ENCODE measurements around the gene FRMD6.
"Not testable (repeated sequence)": the region's sequence is repeated elsewhere in the genome, so short reads cannot be mapped to it uniquely, and the experiment has no call there.

The FRMD6 gene

GRCh38 chr14:51743588-51744000, 91.9 kb downstream of the FRMD6 start:
- H3K4me2 ChIP-seq (ENCODE audit: low read length) = no peak overlapping the region
- no peaks in the 10 kb centered on the region for H3K4me1 ChIP-seq (ENCODE audit: control insufficient read depth, low read length)
- H3K4me3 ChIP-seq (ENCODE audit: low read length) = no peak overlapping the region
- H4K20me1 ChIP-seq (ENCODE audit: control insufficient read depth, insufficient read depth, low read depth, low read length) = no peaks in the 10 kb centered on the region
- TF ChIP-seq CTCF (IDR thresholded peaks at IDR 0.05; ENCODE audit: low read depth, low read length, poor library complexity, severe bottlenecking) (no peak), EZH2phosphoT487 (IDR thresholded peaks at IDR 0.05; ENCODE audit: borderline replicate concordance, low read length) (no peak)
- H3K9me3 ChIP-seq (ENCODE audit: control insufficient read depth, insufficient read depth, low read length) = no peaks in the 10 kb centered on the region
- no peak overlapping the region for H3K27ac ChIP-seq (ENCODE audit: low read depth, low read length)
- H3K36me3 ChIP-seq (ENCODE audit: control insufficient read depth, low read length) = no peaks in the 10 kb centered on the region
- H3F3A ChIP-seq (ENCODE audit: control insufficient read depth, insufficient read depth) = no peaks in the 10 kb centered on the region
- H3K27me3 ChIP-seq (ENCODE audit: control insufficient read depth, low read length) = no peaks in the 10 kb centered on the region
- no peaks in the 10 kb centered on the region for H3K79me2 ChIP-seq (ENCODE audit: control insufficient read depth, low read length)
- H3K9me2 ChIP-seq (replicated peaks; ENCODE audit: control insufficient read depth, low read length) = no peaks in the 10 kb centered on the region

- H3K79me2 ChIP-seq (ENCODE audit: control insufficient read depth, low read length) = no peaks in the 10 kb centered on the region
- no peaks in the 10 kb centered on the region for H3K4me1 ChIP-seq (ENCODE audit: control insufficient read depth, low read length)
- H3K4me2 ChIP-seq (ENCODE audit: low read length) = no peak overlapping the region
- H3K27ac ChIP-seq (ENCODE audit: low read depth, low read length) = no peak overlapping the region
- TF ChIP-seq CTCF (IDR thresholded peaks at IDR 0.05; ENCODE audit: low read depth, low read length, poor library complexity, severe bottlenecking) (no peak), EZH2phosphoT487 (IDR thresholded peaks at IDR 0.05; ENCODE audit: borderline replicate concordance, low read length) (no peak)
- H3K9me3 ChIP-seq (ENCODE audit: control insufficient read depth, insufficient read depth, low read length) = no peaks in the 10 kb centered on the region
- no peak overlapping the region for H3K4me3 ChIP-seq (ENCODE audit: low read length)
- no peaks in the 10 kb centered on the region for H4K20me1 ChIP-seq (ENCODE audit: control insufficient read depth, insufficient read depth, low read depth, low read length)
- no peaks in the 10 kb centered on the region for H3K36me3 ChIP-seq (ENCODE audit: control insufficient read depth, low read length)
- no peaks in the 10 kb centered on the region for H3K9me2 ChIP-seq (replicated peaks; ENCODE audit: control insufficient read depth, low read length)
- H3K27me3 ChIP-seq (ENCODE audit: control insufficient read depth, low read length) = no peaks in the 10 kb centered on the region
- no peaks in the 10 kb centered on the region for H3F3A ChIP-seq (ENCODE audit: control insufficient read depth, insufficient read depth)
Measured at GRCh38 chr14:51744372-51745130, 92.8 kb downstream of the FRMD6 start.

- H3K9me2 ChIP-seq (replicated peaks; ENCODE audit: control insufficient read depth, low read length); H3K9me3 ChIP-seq (ENCODE audit: control insufficient read depth, insufficient read depth, low read length); H3K4me3 ChIP-seq (ENCODE audit: low read length); H3K79me2 ChIP-seq (ENCODE audit: control insufficient read depth, low read length); H4K20me1 ChIP-seq (ENCODE audit: control insufficient read depth, insufficient read depth, low read depth, low read length); H3K36me3 ChIP-seq (ENCODE audit: control insufficient read depth, low read length); H3F3A ChIP-seq (ENCODE audit: control insufficient read depth, insufficient read depth); H3K27me3 ChIP-seq (ENCODE audit: control insufficient read depth, low read length); H3K27ac ChIP-seq (ENCODE audit: low read depth, low read length); H3K4me1 ChIP-seq (ENCODE audit: control insufficient read depth, low read length); H3K4me2 ChIP-seq (ENCODE audit: low read length): not testable (repeated sequence)
Measured at GRCh38 chr14:51746823-51747222, 95.1 kb downstream of the FRMD6 start.

- Histone ChIP-seq H3F3A (ENCODE audit: control insufficient read depth, insufficient read depth) (no peaks in the 10 kb centered on the region), H3K4me1 (ENCODE audit: control insufficient read depth, low read length) (no peaks in the 10 kb centered on the region), H3K79me2 (ENCODE audit: control insufficient read depth, low read length) (no peaks in the 10 kb centered on the region), H3K4me3 (ENCODE audit: low read length) (no peak overlapping the region), H3K36me3 (ENCODE audit: control insufficient read depth, low read length) (no peaks in the 10 kb centered on the region), H3K27me3 (ENCODE audit: control insufficient read depth, low read length) (no peaks in the 10 kb centered on the region), H3K9me2 (replicated peaks; ENCODE audit: control insufficient read depth, low read length) (no peaks in the 10 kb centered on the region), H3K4me2 (ENCODE audit: low read length) (no peak overlapping the region), H3K9me3 (ENCODE audit: control insufficient read depth, insufficient read depth, low read length) (no peaks in the 10 kb centered on the region), H4K20me1 (ENCODE audit: control insufficient read depth, insufficient read depth, low read depth, low read length) (no peaks in the 10 kb centered on the region), H3K27ac (ENCODE audit: low read depth, low read length) (no peak overlapping the region)
- TF ChIP-seq CTCF (IDR thresholded peaks at IDR 0.05; ENCODE audit: low read depth, low read length, poor library complexity, severe bottlenecking) (no peak), EZH2phosphoT487 (IDR thresholded peaks at IDR 0.05; ENCODE audit: borderline replicate concordance, low read length) (no peak)
Measured at GRCh38 chr14:51750542-51750941, 98.8 kb downstream of the FRMD6 start.

- H3K27me3 ChIP-seq (ENCODE audit: control insufficient read depth, low read length); H3K4me3 ChIP-seq (ENCODE audit: low read length); H3K27ac ChIP-seq (ENCODE audit: low read depth, low read length); H3K4me1 ChIP-seq (ENCODE audit: control insufficient read depth, low read length); H3K36me3 ChIP-seq (ENCODE audit: control insufficient read depth, low read length); H3K9me3 ChIP-seq (ENCODE audit: control insufficient read depth, insufficient read depth, low read length); H3K9me2 ChIP-seq (replicated peaks; ENCODE audit: control insufficient read depth, low read length); H3K79me2 ChIP-seq (ENCODE audit: control insufficient read depth, low read length); H4K20me1 ChIP-seq (ENCODE audit: control insufficient read depth, insufficient read depth, low read depth, low read length); H3K4me2 ChIP-seq (ENCODE audit: low read length); H3F3A ChIP-seq (ENCODE audit: control insufficient read depth, insufficient read depth): not testable (repeated sequence)
Measured at GRCh38 chr14:51751611-51752345, 100.1 kb downstream of the FRMD6 start.

Measured in DOHH2 (cell line).